Breast epithelium (tissue), 4 donors: ENCODE data around the gene STAMBPL1. TPM values are rescaled to one million over a fixed set of nuclear protein-coding genes. Genes with fewer than 3 reads are reported as not detected.
A peak's percentile ranks its signal among the peaks of the same experiment; 100 is the strongest.
"Not testable (repeated sequence)": the region's sequence is repeated elsewhere in the genome, so short reads cannot be mapped to it uniquely, and the experiment has no call there.

Experiments used
- DNase-seq, 2 donors: peaks; one replicate each; pipeline ENCODE4 v3.0.0-alpha.2; 2019; ENCODE audit warnings: low spot score in 2 of 2
- H3K27ac ChIP-seq, 2 donors: fragments of 200-600 bp; sonication (generic) in 1 of 2; one replicate each; pipeline ENCODE4 v1.5.1; 2016 to 2019; ENCODE audit warnings: mild to moderate bottlenecking in 1 of 2
- H3K27me3 ChIP-seq, 2 donors: fragments of 200-600 bp; sonication (generic) in 1 of 2; one replicate each; pipeline versions ENCODE4 v1.5.1 to v1.6.0; 2017 to 2019; ENCODE audit warnings: control low read depth in 1 of 2, mild to moderate bottlenecking in 1 of 2
- H3K36me3 ChIP-seq: fragments of 200-600 bp; one replicate; pipeline ENCODE4 v1.5.1; 2019
- H3K4me1 ChIP-seq, 2 donors: fragments of 200-600 bp; sonication (generic); one replicate each; pipeline ENCODE4 v1.5.1; 2016 to 2019; ENCODE audit warnings: control low read depth in 1 of 2
- H3K4me3 ChIP-seq, 3 donors: fragments of 200-600 bp; sonication (generic); 1 replicate in 2 of 3; 2 replicates in 1 of 3; pipeline ENCODE4 v1.5.1; 2016 to 2019; ENCODE audit warnings: mild to moderate bottlenecking in 3 of 3, moderate library complexity in 2 of 3
- H3K9me3 ChIP-seq, 2 donors: fragments of 200-600 bp; sonication (generic) in 1 of 2; one replicate each; pipeline ENCODE4 v1.5.1; 2016 to 2019; ENCODE audit warnings: control low read depth in 1 of 2
- CTCF ChIP-seq, 3 donors: fragments of 450-650 bp; IDR thresholded peaks; one replicate each; pipeline ENCODE4 v1.5.1; 2016 to 2017; ENCODE audit warnings: antibody characterized with exemption in 3 of 3, mild to moderate bottlenecking in 3 of 3, moderate library complexity in 3 of 3
- POLR2A ChIP-seq: fragments of 450-650 bp; IDR thresholded peaks from one replicate; pipeline ENCODE4 v1.6.1; 2016; ENCODE audit warnings: antibody characterized with exemption, mild to moderate bottlenecking, moderate library complexity
- POLR2AphosphoS5 ChIP-seq, 3 donors: sonication (generic); formaldehyde crosslinking; IDR thresholded peaks; one replicate each; pipeline ENCODE4 v1.6.1; 2017; ENCODE audit warnings: antibody characterized with exemption in 3 of 3
- intact Hi-C: fragments of 100-400 bp; cut with DNase I; formaldehyde crosslinking; loops from one replicate; pipeline ENCODE4 v1.15.1; 2023; ENCODE audit warnings: low total_unique reads
- total RNA-seq, 3 donors: library from RNA; depleted of rRNA; stranded (reverse); fragments of >200 nt; gene quantifications; one replicate each; pipeline ENCODE4 v1.1.0, GENCODE V29; 2016

STAMBPL1 gene
- total RNA-seq, 3 donors from 2014 or later, result 17.1 to 21.0 (median 17.9) TPM

- no peaks in the 10 kb centered on the region for H3K27me3 ChIP-seq
- H3K4me3 ChIP-seq, result peak overlapping the region in 2 of 3 donors; percentile 9 to 47
- no peaks in the 10 kb centered on the region for H3K36me3 ChIP-seq
- DNase-seq, result no peak
- TF ChIP-seq POLR2AphosphoS5 (IDR thresholded peaks at IDR 0.05) (peak in 2 of 3 donors; percentile 62 to 89), CTCF (IDR thresholded peaks at IDR 0.05) (no peak), POLR2A (no peak)
- peak overlapping the region; percentile 74 to 76 for H3K27ac ChIP-seq
- H3K9me3 ChIP-seq, result no peaks in the 10 kb centered on the region
- intact Hi-C loops, result no loop called here
- H3K4me1 ChIP-seq, result peaks cover 0 to 4% of the 10 kb centered on the region in 2 donors
Observed at GRCh38 chr10:88926566-88927415, 46.7 kb downstream of the STAMBPL1 start.

- Histone ChIP-seq H3K36me3 (no peaks in the 10 kb centered on the region), H3K27me3 (no peaks in the 10 kb centered on the region), H3K9me3 (no peaks in the 10 kb centered on the region), H3K27ac (peak overlapping the region; percentile 27 to 41), H3K4me1 (peaks cover 2 to 4% of the 10 kb centered on the region in 2 donors), H3K4me3 (no peak overlapping the region)
- intact Hi-C loops, result no loop called here
- TF ChIP-seq POLR2AphosphoS5 (IDR thresholded peaks at IDR 0.05) (no peak), CTCF (IDR thresholded peaks at IDR 0.05) (no peak), POLR2A (no peak)
- no peak for DNase-seq
Observed at GRCh38 chr10:88927416-88927690, 47.3 kb downstream of the STAMBPL1 start.

GRCh38 chr10:88928254-88928653 lies 48.2 kb downstream of the STAMBPL1 start:
- intact Hi-C loops, result no loop called here

GRCh38 chr10:88931548-88931947 lies 51.5 kb downstream of the STAMBPL1 start:
- no peaks in the 10 kb centered on the region for H3K36me3 ChIP-seq
- TF ChIP-seq POLR2A (no peak), CTCF (IDR thresholded peaks at IDR 0.05) (no peak), POLR2AphosphoS5 (IDR thresholded peaks at IDR 0.05) (no peak)
- intact Hi-C loops, result loop anchor here (10.0 kb wide), 1 partner anchor 97 kb away; no protein-coding TSS in a partner anchor
- peak overlapping the region in 1 of 2 donors; percentile 62 for H3K27ac ChIP-seq
- no peaks in the 10 kb centered on the region for H3K9me3 ChIP-seq
- DNase-seq, result no peak
- no peak overlapping the region for H3K4me3 ChIP-seq
- no peaks in the 10 kb centered on the region for H3K27me3 ChIP-seq
- peaks cover 0 to 4% of the 10 kb centered on the region in 2 donors for H3K4me1 ChIP-seq

More at GRCh38 chr10:88928254-88928653, 48.2 kb downstream of the STAMBPL1 start:
- Histone ChIP-seq H3K36me3 (no peaks in the 10 kb centered on the region), H3K4me3 (no peak overlapping the region), H3K27me3 (no peaks in the 10 kb centered on the region), H3K27ac (no peak overlapping the region), H3K4me1 (peaks cover 4% of the 10 kb centered on the region in 2 donors), H3K9me3 (no peaks in the 10 kb centered on the region)
- no peak for TF ChIP-seq POLR2A
- TF ChIP-seq POLR2AphosphoS5 (IDR thresholded peaks at IDR 0.05), result no peak
- TF ChIP-seq CTCF (IDR thresholded peaks at IDR 0.05), result no peak
- no peak for DNase-seq

- not testable (repeated sequence) for H3K4me3 ChIP-seq, H3K27me3 ChIP-seq, DNase-seq, H3K4me1 ChIP-seq, H3K36me3 ChIP-seq, H3K9me3 ChIP-seq
- intact Hi-C loops, result loop anchor here (10.0 kb wide), 1 partner anchor 97 kb away; no protein-coding TSS in a partner anchor
- peak overlapping the region; percentile 33 to 62 for H3K27ac ChIP-seq
Observed at GRCh38 chr10:88932029-88932428, 52.0 kb downstream of the STAMBPL1 start.
